CD4-positive, CD25-positive, alpha-beta regulatory T cell (primary cell): ENCODE measurements around the gene MSI2. TPM values are rescaled to one million over a fixed set of nuclear protein-coding genes. Genes with fewer than 3 reads are reported as not detected.

Experiments used
- ATAC-seq, 2 donors: fragments of 150-1000 bp; cut with Tn5 transposase; one replicate each; pipeline ENCODE4 v1.10.0; 2021; ENCODE audit warnings: low read depth in 2 of 2, moderate number of reproducible peaks in 2 of 2, moderate library complexity in 1 of 2
- DNase-seq, 3 donors: peaks; one replicate each; pipeline versions ENCODE4 v3.0.0 to v3.0.0-alpha.2; 2012 to 2022; ENCODE audit warnings: mixed read lengths in 1 of 3
- H3K27ac ChIP-seq: one replicate; pipeline ENCODE4 v1.7.0; 2013; ENCODE audit warnings: mild to moderate bottlenecking, low read length; ENCODE audit not compliant: insufficient read depth, poor library complexity, severe bottlenecking
- H3K27me3 ChIP-seq: one replicate; pipeline ENCODE4 v1.7.0; 2013; ENCODE audit warnings: low read length; ENCODE audit not compliant: control insufficient read depth, insufficient read depth
- H3K36me3 ChIP-seq: one replicate; pipeline ENCODE4 v1.7.0; 2013; ENCODE audit warnings: mild to moderate bottlenecking, low read length, moderate library complexity; ENCODE audit not compliant: control insufficient read depth, insufficient read depth
- H3K4me1 ChIP-seq: 2 replicates; pipeline ENCODE4 v1.7.0; 2013; ENCODE audit warnings: mild to moderate bottlenecking, low read length; ENCODE audit not compliant: insufficient read depth, control insufficient read depth, poor library complexity, severe bottlenecking
- H3K4me3 ChIP-seq: one replicate; pipeline ENCODE4 v1.7.0; 2013; ENCODE audit warnings: low read depth, mild to moderate bottlenecking, low read length, moderate library complexity
- H3K9me3 ChIP-seq, 2 experiments: 1 replicate in 1 of 2; 2 replicates in 1 of 2; pipeline ENCODE4 v1.7.0; 2013; ENCODE audit warnings: low read length in 2 of 2, mild to moderate bottlenecking in 1 of 2, moderate library complexity in 1 of 2; ENCODE audit not compliant: control insufficient read depth in 2 of 2
- H3K27ac Mint-ChIP-seq, 3 donors: one replicate each; pipeline ENCODE4 v1.8.0; 2020 to 2022; ENCODE audit warnings: mild to moderate bottlenecking in 3 of 3, mixed read lengths in 3 of 3, moderate library complexity in 2 of 3
- H3K27me3 Mint-ChIP-seq: one replicate; pipeline ENCODE4 v1.8.0; 2022; ENCODE audit warnings: mild to moderate bottlenecking, mixed read lengths
- H3K36me3 Mint-ChIP-seq: one replicate; pipeline ENCODE4 v1.8.0; 2020; ENCODE audit warnings: mixed read lengths
- H3K4me1 Mint-ChIP-seq, 4 donors: one replicate each; pipeline ENCODE4 v1.8.0; 2020 to 2022; ENCODE audit warnings: mixed read lengths in 4 of 4, mild to moderate bottlenecking in 1 of 4
- H3K4me3 Mint-ChIP-seq, 4 donors: one replicate each; pipeline ENCODE4 v1.8.0; 2020 to 2022; ENCODE audit warnings: mild to moderate bottlenecking in 4 of 4, mixed read lengths in 4 of 4, moderate library complexity in 3 of 4
- H3K9me3 Mint-ChIP-seq, 7 donors: one replicate each; pipeline ENCODE4 v1.8.0; 2020 to 2022; ENCODE audit warnings: mixed read lengths in 7 of 7, mild to moderate bottlenecking in 3 of 7, moderate library complexity in 2 of 7
- polyA plus RNA-seq, 4 donors: library from polyadenylated mRNA; unstranded; fragments of 300-500 nt; fragmentation: Illumina TruSeq; gene quantifications; one replicate each; pipeline ENCODE4 v1.2.3, GENCODE V29; 2021
- total RNA-seq: library from RNA; stranded (reverse); gene quantifications from one replicate; pipeline ENCODE4 v1.2.3, GENCODE V29; 2022

Gene MSI2
- total and polyA plus RNA-seq, 5 donors from 2014 or later = 3.2 to 177 (median 3.4) TPM

DNA sequence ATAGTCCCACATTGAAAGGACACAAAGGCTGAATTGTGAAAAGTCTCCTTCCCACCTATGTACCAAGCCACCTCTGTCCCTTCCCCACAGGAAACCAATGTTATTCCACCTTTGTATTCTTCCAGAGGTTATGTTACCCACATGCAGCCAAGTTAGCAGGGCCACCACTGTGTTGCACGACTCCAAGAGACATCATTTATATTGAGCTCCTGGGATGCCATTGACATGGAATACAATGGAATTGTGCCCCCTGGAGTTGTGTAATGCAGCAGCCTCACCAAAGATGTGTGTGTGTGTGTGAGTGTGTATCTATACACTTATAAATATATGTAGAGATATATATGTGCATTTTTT is 21.6 kb upstream of the MSI2 start:
- H3K27ac Mint-ChIP-seq = no peak overlapping the region
- H3K4me3 Mint-ChIP-seq = no peak overlapping the region
- H3K36me3 Mint-ChIP-seq = no peaks in the 10 kb centered on the region
- DNase-seq (no peak), ATAC-seq (no peak)
- H3K36me3 ChIP-seq = no peaks in the 10 kb centered on the region
- no peaks in the 10 kb centered on the region for H3K9me3 ChIP-seq
- H3K4me3 ChIP-seq = no peak overlapping the region
- H3K27ac ChIP-seq = no peak overlapping the region
- H3K27me3 ChIP-seq = peaks cover 8% of the 10 kb centered on the region
- H3K9me3 Mint-ChIP-seq = peaks cover 0 to 3% (median 0%) of the 10 kb centered on the region in 7 donors
- peaks cover 32% of the 10 kb centered on the region for H3K27me3 Mint-ChIP-seq
- no peaks in the 10 kb centered on the region for H3K4me1 Mint-ChIP-seq
- H3K4me1 ChIP-seq = no peaks in the 10 kb centered on the region

DNA sequence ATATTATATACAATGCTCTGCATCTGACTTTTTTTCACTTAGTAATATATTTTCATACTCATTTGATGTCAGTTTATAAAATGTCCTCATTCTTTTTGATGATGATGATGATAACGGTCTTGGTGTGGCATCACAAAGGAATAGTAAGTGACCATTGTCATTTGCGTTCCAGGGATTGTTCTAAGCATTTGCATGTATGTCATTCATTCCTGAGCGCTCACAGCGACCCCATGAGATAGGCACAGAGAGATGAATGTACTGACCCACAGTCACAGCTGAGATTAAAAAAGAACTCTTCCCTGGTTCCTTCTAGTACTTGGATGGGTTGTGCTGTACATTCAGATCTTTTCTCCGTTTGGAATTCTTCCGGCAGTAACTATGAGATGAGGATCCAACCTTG is 21.2 kb upstream of the MSI2 start:
- H3K36me3 Mint-ChIP-seq = no peaks in the 10 kb centered on the region
- H3K9me3 Mint-ChIP-seq = peaks cover 0 to 3% (median 0%) of the 10 kb centered on the region in 7 donors
- no peaks in the 10 kb centered on the region for H3K9me3 ChIP-seq
- no peak overlapping the region for H3K27ac Mint-ChIP-seq
- H3K36me3 ChIP-seq = no peaks in the 10 kb centered on the region
- peaks cover 8% of the 10 kb centered on the region for H3K27me3 ChIP-seq
- no peak overlapping the region for H3K27ac ChIP-seq
- DNase-seq (no peak), ATAC-seq (no peak)
- no peak overlapping the region for H3K4me3 Mint-ChIP-seq
- H3K4me1 Mint-ChIP-seq = no peaks in the 10 kb centered on the region
- no peak overlapping the region for H3K4me3 ChIP-seq
- H3K27me3 Mint-ChIP-seq = peaks cover 32% of the 10 kb centered on the region
- H3K4me1 ChIP-seq = no peaks in the 10 kb centered on the region

DNA sequence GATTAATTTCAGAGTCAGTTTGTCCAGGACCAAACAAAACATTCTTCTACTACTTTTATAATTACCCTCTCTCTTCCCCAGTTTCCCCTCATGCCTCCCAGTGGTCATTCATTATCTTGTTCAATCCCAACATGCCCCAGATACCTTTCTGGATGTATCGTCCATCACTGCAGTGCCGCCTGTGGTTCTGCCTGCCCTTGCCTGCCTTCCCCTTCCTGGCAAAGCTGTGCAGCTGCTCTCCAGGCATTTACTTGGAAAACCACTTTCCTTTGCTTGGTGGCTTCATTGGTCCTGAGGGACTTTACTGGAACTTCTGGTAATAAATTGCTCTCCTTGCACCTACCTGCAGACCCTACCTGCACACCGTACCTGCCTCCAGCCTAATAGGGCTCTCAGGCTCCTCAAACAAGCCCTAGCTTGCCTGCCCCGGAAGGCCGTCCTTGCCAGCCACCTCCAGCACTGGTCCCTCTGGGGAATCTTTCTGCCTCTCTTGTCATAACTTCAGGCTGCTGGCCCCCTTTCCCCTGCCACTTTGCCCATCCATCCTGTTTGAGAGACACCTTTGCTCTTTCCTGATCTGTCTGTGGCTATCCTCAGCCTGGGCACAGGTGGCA is 19.5 kb upstream of the MSI2 start:
- Histone ChIP-seq H3K27me3 (peaks cover 8% of the 10 kb centered on the region), H3K9me3 (no peaks in the 10 kb centered on the region), H3K36me3 (no peaks in the 10 kb centered on the region), H3K4me1 (no peaks in the 10 kb centered on the region), H3K27ac (no peak overlapping the region), H3K4me3 (no peak overlapping the region)
- Mint-ChIP-seq H3K27me3 (peaks cover 26% of the 10 kb centered on the region), H3K4me1 (no peaks in the 10 kb centered on the region), H3K27ac (no peak overlapping the region), H3K4me3 (no peak overlapping the region), H3K9me3 (peaks cover 0 to 3% (median 0%) of the 10 kb centered on the region in 7 donors), H3K36me3 (no peaks in the 10 kb centered on the region)
- no peak for DNase-seq
- ATAC-seq = no peak

DNA sequence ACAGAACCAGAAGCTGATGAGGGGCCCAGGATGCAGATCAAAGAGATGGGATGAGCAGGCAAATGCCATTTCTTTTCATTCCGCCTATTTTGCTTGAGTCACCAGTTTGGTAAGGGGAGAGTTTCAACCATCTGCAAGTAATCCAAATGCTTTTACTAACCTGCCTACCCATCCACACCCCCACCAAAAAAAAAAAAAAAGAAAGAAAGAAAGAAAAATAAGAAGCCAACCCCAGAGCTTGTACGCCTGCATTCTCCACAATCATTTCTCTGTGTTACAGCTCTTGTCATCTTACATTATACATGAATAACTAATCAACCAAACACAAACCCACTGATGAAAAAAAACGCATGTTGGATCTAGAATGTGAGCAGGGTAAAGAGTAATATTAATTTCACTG is 15.7 kb upstream of the MSI2 start:
- Histone ChIP-seq H3K9me3 (no peaks in the 10 kb centered on the region), H3K4me3 (no peak overlapping the region), H3K27ac (no peak overlapping the region), H3K4me1 (peaks cover 3% of the 10 kb centered on the region), H3K27me3 (no peaks in the 10 kb centered on the region), H3K36me3 (no peaks in the 10 kb centered on the region)
- H3K27me3 Mint-ChIP-seq = peaks cover 20% of the 10 kb centered on the region
- peaks cover 0 to 5% (median 0%) of the 10 kb centered on the region in 4 donors for H3K4me1 Mint-ChIP-seq
- no peak overlapping the region for H3K4me3 Mint-ChIP-seq
- ATAC-seq (no peak), DNase-seq (no peak)
- no peaks in the 10 kb centered on the region for H3K36me3 Mint-ChIP-seq
- H3K9me3 Mint-ChIP-seq = no peaks in the 10 kb centered on the region
- no peak overlapping the region for H3K27ac Mint-ChIP-seq

DNA sequence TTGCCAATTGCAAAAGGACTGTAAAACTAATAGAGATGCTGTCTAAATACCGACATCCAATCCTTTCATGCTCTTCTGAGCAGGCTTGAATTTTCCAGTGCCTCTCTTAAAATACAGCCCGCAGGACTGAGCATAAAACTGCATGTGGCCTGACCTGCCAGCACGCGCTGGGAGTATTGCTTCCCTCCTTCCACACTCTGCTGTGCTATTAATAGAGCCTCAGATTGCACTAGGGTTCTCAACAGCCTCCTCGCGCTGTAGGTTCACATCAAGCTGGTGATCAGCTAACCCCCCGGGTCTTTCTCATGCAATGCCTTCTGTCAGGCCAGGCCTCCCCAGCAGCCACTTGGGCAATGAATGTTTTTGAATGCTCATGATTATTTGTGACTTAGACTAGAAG is 14.2 kb upstream of the MSI2 start:
- Histone ChIP-seq H3K4me3 (no peak overlapping the region), H3K27ac (no peak overlapping the region), H3K27me3 (no peaks in the 10 kb centered on the region), H3K4me1 (peaks cover 3% of the 10 kb centered on the region), H3K9me3 (no peaks in the 10 kb centered on the region), H3K36me3 (no peaks in the 10 kb centered on the region)
- H3K9me3 Mint-ChIP-seq = no peaks in the 10 kb centered on the region
- H3K36me3 Mint-ChIP-seq = no peaks in the 10 kb centered on the region
- H3K27ac Mint-ChIP-seq = no peak overlapping the region
- H3K4me1 Mint-ChIP-seq = peaks cover 0 to 5% (median 0%) of the 10 kb centered on the region in 4 donors
- H3K4me3 Mint-ChIP-seq = no peak overlapping the region
- no peak for ATAC-seq
- peaks cover 9% of the 10 kb centered on the region for H3K27me3 Mint-ChIP-seq
- no peak for DNase-seq

- Histone ChIP-seq H3K27ac (no peak overlapping the region), H3K27me3 (no peaks in the 10 kb centered on the region), H3K4me3 (no peak overlapping the region), H3K9me3 (no peaks in the 10 kb centered on the region), H3K36me3 (no peaks in the 10 kb centered on the region), H3K4me1 (peaks cover 3% of the 10 kb centered on the region)
- ATAC-seq (peak; percentile 81 to 86), DNase-seq (peak; percentile 63 to 78 (median 75))
- no peak overlapping the region for H3K4me3 Mint-ChIP-seq
- H3K36me3 Mint-ChIP-seq = no peaks in the 10 kb centered on the region
- H3K27me3 Mint-ChIP-seq = peaks cover 8% of the 10 kb centered on the region
- peak overlapping the region in 1 of 3 donors; percentile 59 for H3K27ac Mint-ChIP-seq
- H3K9me3 Mint-ChIP-seq = no peaks in the 10 kb centered on the region
- peaks cover 0 to 5% (median 0%) of the 10 kb centered on the region in 4 donors for H3K4me1 Mint-ChIP-seq
These were observed 13.1 kb upstream of the MSI2 start for GRCh38 chr17:57243171-57243622.

GRCh38 chr17:57245786-57246185 is 10.5 kb upstream of the MSI2 start:
- no peak overlapping the region for H3K4me3 ChIP-seq
- Mint-ChIP-seq H3K4me1 (peaks cover 0 to 5% (median 0%) of the 10 kb centered on the region in 4 donors), H3K27me3 (peaks cover 6% of the 10 kb centered on the region), H3K9me3 (peaks cover 0 to 6% (median 0%) of the 10 kb centered on the region in 7 donors), H3K4me3 (no peak overlapping the region), H3K36me3 (no peaks in the 10 kb centered on the region), H3K27ac (peak overlapping the region in 1 of 3 donors; percentile 48)
- peaks cover 3% of the 10 kb centered on the region for H3K4me1 ChIP-seq
- H3K27ac ChIP-seq = no peak overlapping the region
- ATAC-seq = no peak
- H3K9me3 ChIP-seq = no peaks in the 10 kb centered on the region
- no peaks in the 10 kb centered on the region for H3K36me3 ChIP-seq
- no peaks in the 10 kb centered on the region for H3K27me3 ChIP-seq
- DNase-seq = no peak

DNA sequence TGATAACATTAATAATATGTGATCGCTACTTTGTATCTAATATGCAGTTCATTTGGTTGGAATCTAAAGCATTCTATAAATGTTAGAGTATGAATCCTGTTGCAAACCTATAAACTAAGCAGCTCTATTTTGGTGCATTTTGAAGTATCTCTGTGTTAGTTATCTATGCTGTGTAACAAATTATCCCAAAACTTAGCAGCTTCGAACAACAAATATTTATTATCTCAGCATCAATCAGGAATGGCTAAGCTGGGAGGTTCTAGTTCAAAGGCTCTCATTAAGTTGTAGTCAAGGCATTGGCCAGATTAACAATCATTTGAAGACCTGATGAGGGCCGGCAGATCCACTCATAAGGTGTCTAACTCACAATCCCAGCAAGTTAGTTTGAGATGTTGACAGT is 10.1 kb upstream of the MSI2 start:
- Histone ChIP-seq H3K4me1 (peaks cover 3% of the 10 kb centered on the region), H3K4me3 (no peak overlapping the region), H3K36me3 (no peaks in the 10 kb centered on the region), H3K27me3 (no peaks in the 10 kb centered on the region), H3K9me3 (no peaks in the 10 kb centered on the region), H3K27ac (no peak overlapping the region)
- H3K36me3 Mint-ChIP-seq = no peaks in the 10 kb centered on the region
- DNase-seq (no peak), ATAC-seq (no peak)
- peaks cover 0 to 6% (median 0%) of the 10 kb centered on the region in 7 donors for H3K9me3 Mint-ChIP-seq
- peaks cover 4% of the 10 kb centered on the region for H3K27me3 Mint-ChIP-seq
- peaks cover 0 to 5% (median 0%) of the 10 kb centered on the region in 4 donors for H3K4me1 Mint-ChIP-seq
- no peak overlapping the region for H3K27ac Mint-ChIP-seq
- no peak overlapping the region for H3K4me3 Mint-ChIP-seq
